Prostate gland (tissue), 2 donors: ENCODE results near the gene TAF11L13. TPM values are rescaled to one million over a fixed set of nuclear protein-coding genes. Genes with fewer than 3 reads are reported as not detected.
"Not testable (repeated sequence)": the region's sequence is repeated elsewhere in the genome, so short reads cannot be mapped to it uniquely, and the experiment has no call there.

Experiments used
- DNase-seq: peaks from one replicate; pipeline ENCODE4 v3.0.0-alpha.2; 2019; ENCODE audit warnings: low spot score
- H3K27ac ChIP-seq, 2 donors: fragments of 200-600 bp; sonication (generic); 2 replicates each; pipeline ENCODE4 v1.5.1; 2017 to 2019
- H3K27me3 ChIP-seq: fragments of 200-600 bp; sonication (generic); replicated peaks from 2 replicates; pipeline ENCODE4 v1.5.1; 2019; ENCODE audit not compliant: insufficient read depth
- H3K36me3 ChIP-seq, 2 donors: fragments of 200-600 bp; sonication (generic); 1 replicate in 1 of 2; 2 replicates in 1 of 2; pipeline versions ENCODE4 v1.5.1 to v1.8.1; 2017 to 2019
- H3K4me1 ChIP-seq: fragments of 200-600 bp; sonication (generic); replicated peaks from 2 replicates; pipeline ENCODE4 v1.5.1; 2019
- H3K4me3 ChIP-seq, 2 donors: fragments of 200-600 bp; sonication (generic); 2 replicates each; pipeline ENCODE4 v1.5.1; 2017 to 2019
- H3K9me3 ChIP-seq: fragments of 200-600 bp; sonication (generic); 2 replicates; pipeline ENCODE4 v1.5.1; 2017
- CTCF ChIP-seq, 4 experiments: fragments of 200-600 bp in 2 of 4; fragments of 450-650 bp in 2 of 4; sonication (generic) in 2 of 4; IDR thresholded peaks; 1 replicate in 3 of 4; 2 replicates in 1 of 4; pipeline ENCODE4 v1.5.1; 2016 to 2019; ENCODE audit warnings: antibody characterized with exemption in 4 of 4, mild to moderate bottlenecking in 2 of 4, moderate library complexity in 2 of 4
- POLR2A ChIP-seq: fragments of 450-650 bp; IDR thresholded peaks from one replicate; pipeline ENCODE4 v1.6.1; 2016; ENCODE audit warnings: antibody characterized with exemption, mild to moderate bottlenecking
- POLR2AphosphoS5 ChIP-seq: sonication (generic); formaldehyde crosslinking; IDR thresholded peaks from one replicate; pipeline ENCODE4 v1.6.1; 2017; ENCODE audit warnings: antibody characterized with exemption
- WGBS: methylation state at CpG from one replicate; pipeline ENCODE4 v1.1.5; 2018; 5-methylcytosine and 5-hydroxymethylcytosine counted together
- intact Hi-C: fragments of 100-400 bp; cut with DNase I; formaldehyde crosslinking; loops from one replicate; pipeline ENCODE4 v1.14.2; 2022
- total RNA-seq, 2 donors: library from RNA; depleted of rRNA; stranded (reverse); fragments of >200 nt; gene quantifications; one replicate each; pipeline ENCODE4 v1.1.0, GENCODE V29; 2016

TAF11L13 gene
- total RNA-seq = not detected

GRCh38 chr5:17631788-17632187 is at the start of gene TAF11L13:
TSS of gene TAF11L13 (plus strand) at chr5:17632088.
- 82% methylated on average over 5 of the region's 12 CpGs for WGBS
- intact Hi-C loops, H3K36me3 ChIP-seq, H3K9me3 ChIP-seq, DNase-seq, H3K27ac ChIP-seq, H3K4me3 ChIP-seq, H3K4me1 ChIP-seq, H3K27me3 ChIP-seq: not testable (repeated sequence)

- H3K36me3 ChIP-seq, H3K9me3 ChIP-seq, H3K27me3 ChIP-seq, H3K27ac ChIP-seq, H3K4me3 ChIP-seq, H3K4me1 ChIP-seq, intact Hi-C loops, DNase-seq: not testable (repeated sequence)
- WGBS = no CpG with 5 or more reads among the region's 16 CpGs
Measured at GRCh38 chr5:17585658-17586057, 46.2 kb upstream of the TAF11L13 start, which contains the start of gene TAF11L7. TSS of gene TAF11L7 (minus strand) at chr5:17585758.

DNA sequence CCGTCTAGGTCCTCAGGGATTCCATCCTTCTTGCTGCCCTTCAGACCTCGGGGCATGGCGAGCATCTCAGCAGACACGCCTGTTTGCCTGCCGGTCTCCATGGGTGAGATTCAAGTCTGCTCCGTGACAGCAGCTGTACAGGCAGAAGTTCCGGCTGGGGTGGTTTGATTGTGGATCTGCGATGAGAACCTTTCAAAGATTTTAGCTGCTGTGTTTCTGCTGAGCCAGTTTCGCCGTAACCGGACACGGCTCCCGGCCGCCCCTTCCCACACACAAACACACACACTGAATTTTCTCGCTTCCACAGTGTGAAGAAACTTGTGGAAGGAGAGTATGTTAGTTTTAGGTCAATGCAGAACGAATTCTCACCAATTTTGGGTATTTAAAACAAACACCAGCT is 41.0 kb upstream of the TAF11L13 start, which contains the start of gene TAF11L8:
Gene TAF11L8, minus strand, starts transcription at position 101 of the 400 bp plus-strand sequence.
- H3K27me3 ChIP-seq, H3K9me3 ChIP-seq, H3K36me3 ChIP-seq, H3K4me1 ChIP-seq, H3K27ac ChIP-seq, H3K4me3 ChIP-seq, intact Hi-C loops, DNase-seq: not testable (repeated sequence)
- no CpG with 5 or more reads among the region's 16 CpGs for WGBS

- H3K27me3 ChIP-seq, H3K9me3 ChIP-seq, DNase-seq, H3K4me3 ChIP-seq, H3K36me3 ChIP-seq, intact Hi-C loops, H3K27ac ChIP-seq, H3K4me1 ChIP-seq: not testable (repeated sequence)
- 97% methylated on average over 13 of the region's 15 CpGs for WGBS
Measured at GRCh38 chr5:17594255-17594654, 37.6 kb upstream of the TAF11L13 start, which contains the start of gene TAF11L9. TSS of gene TAF11L9 (minus strand) at chr5:17594394.

- intact Hi-C loops = not testable (repeated sequence)
- 93% methylated on average over 8 of the region's 15 CpGs for WGBS
Measured at GRCh38 chr5:17597728-17598127, 34.2 kb upstream of the TAF11L13 start, which contains the start of gene TAF11L10. TSS of gene TAF11L10 (minus strand) at chr5:17597828.

DNA sequence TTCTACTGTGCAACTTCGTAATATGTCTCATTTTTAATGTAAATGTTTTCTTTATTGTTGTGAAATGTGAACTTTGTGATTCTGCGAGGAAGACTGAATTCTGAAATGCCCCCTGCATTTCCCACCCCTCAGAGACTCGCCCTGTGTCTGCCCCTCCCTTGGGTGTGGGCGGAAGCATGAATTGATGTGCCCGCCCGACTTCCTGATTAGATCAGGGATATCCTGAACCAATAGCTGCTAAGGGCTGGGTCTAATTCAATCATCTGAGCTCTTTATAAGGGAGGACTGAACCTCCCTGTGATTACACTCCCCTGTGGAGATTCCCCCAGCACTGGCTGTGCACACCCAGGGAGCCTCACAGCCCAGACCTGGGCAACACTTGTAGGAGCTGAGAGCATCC is 28.0 kb upstream of the TAF11L13 start, which contains the start of gene TAF11L11:
Gene TAF11L11, plus strand, starts transcription at position 304 of the 400 bp plus-strand sequence.
- H3K4me3 ChIP-seq, H3K27me3 ChIP-seq, H3K36me3 ChIP-seq, H3K4me1 ChIP-seq, intact Hi-C loops, H3K9me3 ChIP-seq, H3K27ac ChIP-seq, DNase-seq: not testable (repeated sequence)
- 61% methylated on average over 6 of the region's 6 CpGs for WGBS

More at GRCh38 chr5:17597728-17598127, 34.2 kb upstream of the TAF11L13 start, which contains the start of gene TAF11L10:
- H3K4me3 ChIP-seq, DNase-seq, H3K27ac ChIP-seq, H3K9me3 ChIP-seq, H3K36me3 ChIP-seq, H3K4me1 ChIP-seq, H3K27me3 ChIP-seq: not testable (repeated sequence)

GRCh38 chr5:17604951-17605350 is 26.9 kb upstream of the TAF11L13 start:
- no peak for TF ChIP-seq POLR2A
- TF ChIP-seq CTCF (IDR thresholded peaks at IDR 0.05) = no peak
- no peak for TF ChIP-seq POLR2AphosphoS5
- H3K27me3 ChIP-seq = no peaks in the 10 kb centered on the region
- H3K36me3 ChIP-seq = no peaks in the 10 kb centered on the region
- DNase-seq = no peak
- H3K4me3 ChIP-seq = no peak overlapping the region
- H3K9me3 ChIP-seq = no peaks in the 10 kb centered on the region
- no peak overlapping the region for H3K27ac ChIP-seq
- WGBS = 95% methylated on average over 14 of the region's 14 CpGs
- intact Hi-C loops = no loop called here
- no peaks in the 10 kb centered on the region for H3K4me1 ChIP-seq

- DNase-seq, H3K36me3 ChIP-seq, intact Hi-C loops, H3K27me3 ChIP-seq, H3K4me1 ChIP-seq, H3K4me3 ChIP-seq, H3K27ac ChIP-seq, H3K9me3 ChIP-seq: not testable (repeated sequence)
- WGBS = 83% methylated on average over 4 of the region's 4 CpGs
Measured at GRCh38 chr5:17607461-17607860, 24.4 kb upstream of the TAF11L13 start.

GRCh38 chr5:17610092-17610491 is 21.8 kb upstream of the TAF11L13 start, which contains the start of gene TAF11L12:
TSS of gene TAF11L12 (plus strand) at chr5:17610392.
- H3K27me3 ChIP-seq = not testable (repeated sequence)
- WGBS = 70% methylated on average over 2 of the region's 2 CpGs

More at GRCh38 chr5:17610092-17610491, 21.8 kb upstream of the TAF11L13 start, which contains the start of gene TAF11L12:
- intact Hi-C loops, H3K27ac ChIP-seq, H3K4me3 ChIP-seq, DNase-seq, H3K9me3 ChIP-seq, H3K36me3 ChIP-seq, H3K4me1 ChIP-seq: not testable (repeated sequence)
